Middle frontal gyrus (tissue), 1 donor: ENCODE measurements around the gene ARAP2.

ENCODE experiments used
- DNase-seq: peaks from one replicate; pipeline ENCODE4 v3.0.0-alpha.2; 2015; ENCODE audit warnings: low spot score; ENCODE audit errors: extremely low spot score

Gene ARAP2

GRCh38 chr4:36130641-36131040 lies 113.7 kb downstream of the ARAP2 start:
- no peak for DNase-seq

DNA sequence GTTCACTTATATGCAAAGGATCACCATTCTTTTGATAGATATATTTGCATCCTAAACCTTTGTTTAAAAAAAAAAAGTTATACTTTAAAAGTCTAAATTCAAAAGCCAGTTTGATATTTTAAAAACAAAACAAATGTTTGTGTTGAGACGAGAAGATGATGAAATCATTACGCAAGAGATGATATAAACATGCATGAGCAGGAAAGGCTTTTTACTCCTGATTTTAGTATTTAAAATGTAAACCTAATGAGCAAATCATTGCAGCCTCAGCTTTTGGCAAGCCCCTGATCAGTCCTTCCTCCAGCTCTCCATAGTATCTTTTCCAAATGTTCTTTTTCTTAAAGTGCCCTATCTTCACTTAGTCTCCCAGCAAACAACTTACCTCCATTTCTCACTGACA lies 115.6 kb downstream of the ARAP2 start:
- no peak for DNase-seq

DNA sequence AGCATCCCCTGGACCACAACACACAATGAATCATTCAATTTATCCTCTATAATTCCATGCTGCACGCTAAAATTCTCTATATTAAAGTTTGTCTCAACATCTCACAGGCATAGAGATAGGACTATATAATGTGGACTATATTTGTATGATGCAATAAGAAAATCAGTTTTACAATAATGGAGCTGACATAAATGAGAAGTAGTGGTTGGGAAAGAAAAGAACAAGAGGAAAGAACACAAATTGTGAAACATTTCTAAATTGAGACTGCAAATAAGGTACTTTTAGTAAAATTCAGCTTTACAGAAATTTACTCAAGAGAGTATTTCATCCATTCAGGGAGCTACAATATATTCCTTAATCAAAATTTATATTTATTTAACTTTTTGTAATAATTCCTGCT lies 120.4 kb downstream of the ARAP2 start:
- DNase-seq = no peak

GRCh38 chr4:36115312-36115711 lies 129.0 kb downstream of the ARAP2 start:
- DNase-seq = no peak

DNA sequence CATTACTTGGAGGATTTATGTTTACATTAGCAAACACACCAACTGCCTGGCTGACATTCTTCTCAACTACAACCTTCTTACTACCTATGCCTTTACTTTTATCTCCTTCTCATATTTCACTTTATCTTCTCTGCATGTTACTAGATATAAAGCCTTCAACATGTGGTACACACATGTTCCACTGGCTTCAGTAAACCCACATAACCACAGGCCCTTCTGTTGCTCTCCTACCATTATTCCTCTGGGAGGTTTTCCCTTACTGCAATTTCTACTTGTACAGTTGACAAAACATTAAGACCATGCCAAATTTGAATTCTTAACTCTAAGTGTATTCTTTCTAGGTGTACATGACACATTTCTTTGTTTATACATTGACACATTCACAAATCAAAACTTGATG lies 133.1 kb downstream of the ARAP2 start:
- no peak for DNase-seq

GRCh38 chr4:36099509-36099908 lies 144.8 kb downstream of the ARAP2 start:
- DNase-seq = no peak

DNA sequence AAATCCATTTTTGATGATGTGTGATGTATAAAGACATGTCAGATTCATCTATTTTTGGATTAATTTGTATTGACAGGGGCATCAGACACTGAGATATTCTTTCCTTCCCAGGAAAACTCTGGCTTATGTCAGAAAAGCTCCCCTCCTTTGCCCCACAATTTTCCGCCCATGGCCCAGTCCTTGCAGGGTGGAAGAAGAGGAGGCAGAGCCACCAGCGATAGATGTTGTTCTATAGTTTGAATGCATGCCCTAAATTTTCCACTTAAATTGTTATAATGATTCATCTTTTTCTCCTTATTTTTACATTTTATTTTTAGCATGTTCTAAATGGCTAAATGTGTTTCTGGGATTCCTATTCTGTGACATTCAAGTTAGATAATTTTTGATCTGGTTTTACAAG lies 149.3 kb downstream of the ARAP2 start:
- no peak for DNase-seq

DNA sequence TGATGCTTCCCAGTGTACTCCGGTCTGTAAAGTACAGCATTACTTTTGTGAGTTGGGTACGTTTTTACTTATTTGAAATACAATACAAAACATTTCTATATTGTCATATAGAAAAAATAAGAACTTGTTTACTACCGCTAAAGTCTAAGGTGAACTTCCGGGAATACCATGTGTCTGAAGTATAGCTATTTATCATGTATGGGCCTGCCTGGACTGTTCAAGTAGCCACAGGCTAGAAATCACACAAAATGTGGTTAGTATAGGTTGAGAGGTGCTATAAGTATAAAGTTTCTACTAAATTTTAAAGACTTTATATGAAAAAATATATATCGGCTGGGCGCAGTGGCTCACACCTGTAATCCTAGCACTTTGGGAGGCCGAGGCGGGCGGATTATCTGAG lies 152.3 kb downstream of the ARAP2 start:
- no peak for DNase-seq

DNA sequence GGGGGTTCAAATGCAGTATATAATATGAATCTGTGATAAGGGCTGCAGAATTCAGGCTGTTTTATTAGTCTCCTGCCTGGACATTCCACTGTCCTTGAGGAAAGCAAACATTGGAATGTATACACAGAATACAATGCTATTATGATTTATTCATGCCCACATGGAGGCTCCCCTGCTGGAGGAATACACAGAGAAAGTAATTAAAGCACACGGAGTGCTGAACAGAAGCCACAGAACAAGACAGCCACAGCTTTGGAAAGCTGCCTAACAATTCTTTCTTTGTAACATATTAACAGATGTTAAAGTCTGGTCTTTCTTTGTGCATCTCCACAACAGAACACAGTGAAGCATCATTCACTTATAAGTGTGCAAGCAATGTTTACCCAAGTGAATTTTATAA lies 155.8 kb downstream of the ARAP2 start:
- peak; percentile 36 for DNase-seq

GRCh38 chr4:36086261-36086786 lies 158.0 kb downstream of the ARAP2 start:
- DNase-seq = no peak

- no peak for DNase-seq
Measured at GRCh38 chr4:36082817-36083216, 161.5 kb downstream of the ARAP2 start.

GRCh38 chr4:36081185-36081584 lies 163.1 kb downstream of the ARAP2 start:
- DNase-seq = no peak

DNA sequence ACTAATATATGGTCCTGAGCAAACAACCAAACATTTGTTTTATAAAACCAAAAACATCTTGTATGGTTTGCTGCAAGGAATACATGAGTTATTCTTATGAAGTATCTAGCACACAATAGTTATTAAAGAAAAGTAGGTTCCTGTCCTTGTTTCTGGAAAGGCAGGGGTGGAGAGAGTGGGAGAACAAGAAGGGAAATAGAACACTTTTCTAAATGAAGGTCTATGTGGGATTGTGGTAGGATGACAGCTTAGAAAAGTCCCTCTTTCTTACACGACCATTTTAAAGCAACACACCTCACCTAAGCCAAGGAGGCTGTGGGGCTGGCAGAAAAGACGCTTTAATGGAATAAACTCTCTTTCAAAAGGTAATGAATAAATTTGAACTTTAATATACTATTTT lies 164.6 kb downstream of the ARAP2 start:
- no peak for DNase-seq

DNA sequence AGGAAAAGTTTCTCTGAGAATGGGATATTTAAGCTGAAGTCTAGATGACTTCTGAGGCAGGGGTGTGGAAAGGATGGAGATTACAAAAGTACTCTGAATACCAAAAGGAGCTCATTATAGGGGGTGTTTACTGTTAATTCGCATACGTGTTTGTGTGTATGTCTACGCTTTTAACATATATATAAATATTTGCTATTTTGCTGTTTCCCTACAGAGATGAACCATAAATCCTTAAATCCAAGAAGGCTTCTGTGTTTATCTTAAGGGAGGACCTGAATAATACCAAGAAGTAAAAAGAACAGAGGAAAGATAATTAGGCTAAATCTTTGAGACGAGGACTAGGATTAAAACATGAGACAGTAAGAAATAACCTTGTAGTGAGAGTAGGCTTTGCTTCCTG lies 166.0 kb downstream of the ARAP2 start:
- no peak for DNase-seq

DNA sequence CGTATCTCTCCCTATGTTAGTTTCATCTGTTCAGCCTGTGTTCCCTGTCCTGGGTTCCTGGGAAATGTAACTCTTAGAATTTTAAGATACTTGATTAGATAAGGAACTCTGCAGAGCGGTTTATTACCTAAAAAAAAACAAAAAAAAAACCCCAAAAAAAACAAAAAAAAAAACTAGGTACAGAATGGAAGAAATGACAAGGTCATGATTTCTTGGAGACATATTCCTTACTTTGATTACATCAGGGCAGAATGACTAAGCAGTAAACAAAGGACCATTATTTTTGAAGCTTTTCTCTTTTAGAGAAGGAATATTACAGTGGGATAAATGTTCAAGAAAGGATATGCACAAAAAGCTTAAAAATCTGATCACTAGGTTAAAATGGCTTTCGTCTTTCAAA lies 171.8 kb downstream of the ARAP2 start:
- no peak for DNase-seq

DNA sequence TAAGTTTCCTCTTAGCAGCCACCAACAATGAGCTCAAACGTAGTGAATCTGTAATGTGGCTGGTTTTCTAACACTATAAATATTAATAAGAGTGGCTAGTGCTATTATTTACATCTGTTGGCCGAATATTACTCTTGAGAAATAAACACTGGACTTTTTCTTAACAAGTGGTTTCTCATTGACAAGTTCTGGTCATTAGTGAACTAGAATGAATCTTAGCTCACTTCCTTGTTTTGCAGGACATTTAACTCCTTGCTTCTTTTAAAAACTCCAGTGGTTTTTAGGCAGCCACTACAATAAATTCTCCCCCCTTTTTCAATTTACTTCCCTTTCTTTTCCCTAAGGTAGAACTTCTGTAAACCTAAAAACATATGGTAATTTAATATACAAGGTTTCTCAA lies 177.2 kb downstream of the ARAP2 start:
- no peak for DNase-seq

GRCh38 chr4:36065274-36065871 lies 178.9 kb downstream of the ARAP2 start:
- no peak for DNase-seq

DNA sequence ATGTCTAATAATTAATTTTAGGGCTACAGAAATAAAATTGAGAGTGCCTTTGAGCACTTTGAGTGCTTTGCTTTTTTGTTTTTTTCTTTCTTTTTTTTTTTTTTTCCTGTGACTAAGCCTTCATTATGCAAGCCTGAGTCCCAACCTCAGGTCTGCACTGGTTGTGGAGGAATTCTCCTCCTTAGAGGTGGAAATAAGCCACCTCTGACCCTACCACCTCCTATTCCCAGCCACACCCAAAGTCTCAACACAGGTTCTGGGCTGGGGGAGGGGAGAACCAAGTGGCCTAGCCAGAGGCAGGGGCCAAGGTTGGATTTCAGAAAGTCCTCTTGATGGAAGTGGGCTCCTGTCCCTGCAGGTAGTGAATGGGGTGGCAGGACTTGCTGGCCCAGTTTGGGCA lies 180.2 kb downstream of the ARAP2 start:
- DNase-seq = no peak

DNA sequence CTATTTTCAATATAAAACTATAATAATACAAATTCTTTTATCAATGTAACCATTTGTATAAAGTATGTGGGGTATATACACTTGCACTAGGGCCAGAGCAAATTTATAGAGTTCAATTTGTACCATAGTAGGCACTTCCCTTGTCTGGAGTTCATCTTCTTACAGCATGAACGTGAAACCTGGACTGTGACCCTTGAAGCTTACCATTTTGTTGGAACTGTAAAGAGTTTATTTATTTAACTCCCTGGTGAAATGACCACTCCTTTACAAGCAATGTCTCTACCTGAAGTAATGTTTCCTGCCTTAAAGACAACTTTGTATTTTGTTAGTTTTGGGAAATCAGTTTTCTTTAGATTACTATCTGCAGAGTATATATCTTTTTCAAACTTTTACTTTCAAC lies 188.2 kb downstream of the ARAP2 start:
- no peak for DNase-seq

DNA sequence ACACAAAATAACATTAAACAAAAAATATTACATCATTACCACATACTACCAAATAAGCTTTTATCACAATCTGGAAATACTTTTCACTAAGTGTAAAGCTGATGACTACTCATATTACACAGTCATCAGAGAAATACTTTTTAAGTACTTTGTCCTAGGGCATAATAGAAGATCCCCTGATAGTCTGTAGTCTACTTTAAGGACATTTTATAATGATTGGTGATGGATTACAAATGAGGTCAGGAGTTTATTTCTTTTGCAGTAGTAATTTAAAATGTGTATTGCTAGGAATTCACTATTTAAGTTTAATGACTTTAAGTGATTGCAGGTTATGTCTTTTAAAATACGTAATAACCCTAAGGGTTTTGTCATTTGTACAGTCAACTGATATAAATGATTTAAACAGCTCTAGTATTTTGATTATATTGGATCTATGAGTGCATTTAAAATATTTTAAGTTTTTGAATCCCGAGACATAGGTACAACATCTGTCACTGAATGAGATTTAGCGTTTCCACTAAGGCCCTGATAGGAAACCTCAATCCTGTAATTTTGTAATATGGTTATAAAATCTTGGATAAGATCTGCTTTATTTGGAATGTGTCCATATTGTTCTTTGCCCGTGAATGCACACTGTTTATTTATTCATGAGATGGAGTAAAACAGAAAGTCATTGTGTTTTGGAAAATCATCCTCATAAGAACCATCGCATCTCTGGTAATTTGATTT lies 189.5 kb downstream of the ARAP2 start:
- DNase-seq = no peak

GRCh38 chr4:36053930-36054329 lies 190.4 kb downstream of the ARAP2 start:
- DNase-seq = no peak

DNA sequence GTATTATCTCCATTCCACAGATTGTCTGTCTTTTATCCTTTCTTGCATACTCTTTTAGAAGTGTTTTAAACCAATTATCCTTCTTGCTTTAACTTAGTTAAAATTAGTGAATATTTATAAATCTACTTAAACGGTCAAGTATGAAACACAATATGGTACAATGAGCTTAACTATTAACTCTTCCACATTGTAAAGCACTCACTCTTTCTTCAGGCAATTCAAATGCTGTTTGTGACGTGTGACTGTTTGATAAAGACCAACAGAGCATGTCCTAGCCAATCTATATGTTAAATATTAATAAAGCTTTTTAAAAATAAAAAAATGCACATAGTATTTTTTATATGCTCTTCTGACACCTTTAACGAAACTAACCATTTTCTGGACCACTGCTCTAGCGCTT lies 192.7 kb downstream of the ARAP2 start:
- no peak for DNase-seq

- DNase-seq = no peak
Measured at GRCh38 chr4:36046026-36046425, 198.3 kb downstream of the ARAP2 start.
